ENCODE measurements around the gene LDLRAD3.

Gene LDLRAD3

GRCh38 chr11:36108881-36109589 is 165.2 kb downstream of the LDLRAD3 start:
- DNase-seq, result no peak

- DNase-seq, result no peak
These were observed 165.7 kb downstream of the LDLRAD3 start for GRCh38 chr11:36109590-36109849.

- DNase-seq, result no peak
These were observed 166.2 kb downstream of the LDLRAD3 start for GRCh38 chr11:36109850-36110606.

- DNase-seq, result no peak
These were observed 167.0 kb downstream of the LDLRAD3 start for GRCh38 chr11:36110668-36111410.

- DNase-seq, result no peak
These were observed 170.2 kb downstream of the LDLRAD3 start for GRCh38 chr11:36114095-36114494.

GRCh38 chr11:36115378-36115801 is 171.5 kb downstream of the LDLRAD3 start:
- no peak for DNase-seq

- no peak for DNase-seq
These were observed 172.3 kb downstream of the LDLRAD3 start for GRCh38 chr11:36116161-36116560.

- DNase-seq, result no peak
These were observed 174.2 kb downstream of the LDLRAD3 start for GRCh38 chr11:36118084-36118483.

- no peak for DNase-seq
These were observed 175.4 kb downstream of the LDLRAD3 start for GRCh38 chr11:36119300-36119699.

- no peak for DNase-seq
These were observed 177.2 kb downstream of the LDLRAD3 start for GRCh38 chr11:36121054-36121453.

- DNase-seq, result no peak
These were observed 178.8 kb downstream of the LDLRAD3 start for GRCh38 chr11:36122671-36123070.

GRCh38 chr11:36123336-36124101 is 179.7 kb downstream of the LDLRAD3 start:
- DNase-seq, result no peak

- no peak for DNase-seq
These were observed 182.8 kb downstream of the LDLRAD3 start for GRCh38 chr11:36126678-36127077.

- DNase-seq, result no peak
These were observed 183.7 kb downstream of the LDLRAD3 start for GRCh38 chr11:36127550-36127949.

- DNase-seq, result no peak
These were observed 186.1 kb downstream of the LDLRAD3 start for GRCh38 chr11:36129955-36130354.

GRCh38 chr11:36130401-36130800 is 186.5 kb downstream of the LDLRAD3 start:
- DNase-seq, result no peak

GRCh38 chr11:36131721-36132397 is 188.0 kb downstream of the LDLRAD3 start:
- no peak for DNase-seq

GRCh38 chr11:36132940-36133339 is 189.1 kb downstream of the LDLRAD3 start:
- DNase-seq, result no peak

GRCh38 chr11:36135076-36135475 is 191.2 kb downstream of the LDLRAD3 start:
- DNase-seq, result no peak

GRCh38 chr11:36139767-36140166 is 195.9 kb downstream of the LDLRAD3 start:
- no peak for DNase-seq

- no peak for DNase-seq
These were observed 197.5 kb downstream of the LDLRAD3 start for GRCh38 chr11:36141196-36141953.

- DNase-seq, result no peak
These were observed 198.1 kb downstream of the LDLRAD3 start for GRCh38 chr11:36141956-36142355.

All from activated gamma-delta T cell (primary cell).